Measurements from ENCODE around the gene ZSWIM5. TPM values are rescaled to one million over a fixed set of nuclear protein-coding genes. Genes with fewer than 3 reads are reported as not detected.

The ZSWIM5 gene
- total and polyA plus RNA-seq, 2 donors (not counting 1 experiment from before 2014, with no cell fraction given), result 0.36 to 1.7 TPM

DNA sequence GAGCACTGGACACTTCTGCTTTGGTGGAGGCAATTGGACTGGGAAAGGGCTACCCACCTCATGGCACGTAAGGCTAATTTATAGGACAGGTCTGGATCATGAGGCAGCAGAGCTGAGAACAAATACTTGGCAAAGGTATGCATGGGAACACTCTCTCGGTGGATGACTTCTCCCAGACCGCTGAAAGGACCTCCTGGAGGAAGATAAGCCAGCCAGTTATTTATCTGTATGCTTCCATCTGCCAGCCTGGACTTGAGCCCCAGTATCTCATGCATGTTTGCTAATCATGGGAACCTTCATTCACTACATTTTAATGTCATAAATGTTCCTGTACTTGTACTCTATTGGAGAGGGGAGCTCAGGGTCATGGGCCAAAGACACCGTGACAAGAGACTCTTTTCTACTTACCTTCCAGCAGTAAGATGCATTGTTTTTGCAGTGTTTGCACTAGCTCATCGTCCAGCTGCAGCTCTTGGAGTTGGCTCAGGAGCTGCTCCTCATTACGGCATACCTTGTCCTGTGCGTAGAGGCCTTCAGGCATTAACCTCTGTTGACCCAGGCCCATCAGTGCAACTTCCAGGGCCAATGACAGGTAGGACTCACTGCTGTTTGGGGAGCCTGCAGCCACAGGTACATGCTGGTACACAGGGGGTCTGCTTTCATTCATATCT lies 170.6 kb downstream of the ZSWIM5 start:
- DNase-seq (no peak), ATAC-seq (ENCODE audit: low read depth) (no peak)
- H3K27ac Mint-ChIP-seq, result no peak overlapping the region
- no peak overlapping the region for H3K4me3 ChIP-seq (ENCODE audit: control extremely low read depth in 1 of 5, extremely low read depth in 1 of 5, insufficient read depth in 1 of 5, low read depth in 2 of 5, low read length in 4 of 5)
- ChIA-PET POLR2A (no interaction called here), CTCF (interaction anchor here (0.6 to 2.7 kb wide), 2 partner anchors 17 to 323 kb away, joined by 4 to 10 read pairs; no protein-coding TSS in a partner anchor)
- H2AFZ ChIP-seq (ENCODE audit: insufficient read depth, low read depth, low read length, poor library complexity, severe bottlenecking), result no peak overlapping the region
- H3K36me3 ChIP-seq (replicated peaks in 1 of 2; ENCODE audit: control extremely low read depth in 1 of 2, control insufficient read depth in 1 of 2, extremely low read depth in 1 of 2, insufficient read depth in 2 of 2, low read length in 1 of 2), result no peaks in the 10 kb centered on the region
- H3K9ac ChIP-seq (ENCODE audit: low read length), result no peak overlapping the region
- 97% methylated on average over 7 of the region's 7 CpGs for WGBS (ENCODE audit: insufficient coverage)
- H3K27me3 Mint-ChIP-seq, result no peaks in the 10 kb centered on the region
- H3K79me2 ChIP-seq (ENCODE audit: control insufficient read depth, insufficient read depth, low read length), result no peaks in the 10 kb centered on the region
- H3K4me2 ChIP-seq (replicated peaks; ENCODE audit: low read depth, low read length, poor library complexity, severe bottlenecking), result no peak overlapping the region
- no peaks in the 10 kb centered on the region for H3K9me3 ChIP-seq (ENCODE audit: control extremely low read depth in 1 of 3, control insufficient read depth in 2 of 3, insufficient read depth in 1 of 3, low read length in 2 of 3)
- TF ChIP-seq CTCF (IDR thresholded peaks at IDR 0.05), result no peak
- TF ChIP-seq EZH2 (IDR thresholded peaks at IDR 0.05; ENCODE audit: borderline replicate concordance, insufficient read depth, low read depth, low read length, poor library complexity, severe bottlenecking), result no peak
- H3K9me3 Mint-ChIP-seq (ENCODE audit: insufficient read depth), result no peaks in the 10 kb centered on the region
- H3K4me3 Mint-ChIP-seq, result no peak overlapping the region
- no peaks in the 10 kb centered on the region for H3K27me3 ChIP-seq (replicated peaks in 1 of 4; ENCODE audit: control extremely low read depth in 1 of 4, control insufficient read depth in 3 of 4, insufficient read depth in 4 of 4, low read length in 3 of 4)
- H3K27ac ChIP-seq (ENCODE audit: low read length in 2 of 2), result no peak overlapping the region
- intact Hi-C loops (cut with micrococcal nuclease), result no loop called here
- no peaks in the 10 kb centered on the region for H4K20me1 ChIP-seq (ENCODE audit: control insufficient read depth, insufficient read depth, low read length, poor library complexity, severe bottlenecking)
- peaks cover 12% of the 10 kb centered on the region for H3K4me1 Mint-ChIP-seq
- peaks cover 11% of the 10 kb centered on the region in 2 donors for H3K4me1 ChIP-seq (ENCODE audit: control insufficient read depth in 2 of 2, insufficient read depth in 2 of 2, low read length in 2 of 2)

- no peaks in the 10 kb centered on the region for H3K27me3 ChIP-seq (replicated peaks in 1 of 4; ENCODE audit: control extremely low read depth in 1 of 4, control insufficient read depth in 3 of 4, insufficient read depth in 4 of 4, low read length in 3 of 4)
- no peaks in the 10 kb centered on the region for H3K36me3 ChIP-seq (replicated peaks in 1 of 2; ENCODE audit: control extremely low read depth in 1 of 2, control insufficient read depth in 1 of 2, extremely low read depth in 1 of 2, insufficient read depth in 2 of 2, low read length in 1 of 2)
- H3K9me3 Mint-ChIP-seq (ENCODE audit: insufficient read depth), result no peaks in the 10 kb centered on the region
- ChIA-PET POLR2A (no interaction called here), CTCF (interaction anchor here (0.8 to 2.7 kb wide), 3 partner anchors 14 to 19 kb away, joined by 4 to 10 read pairs (median 6); no protein-coding TSS in a partner anchor)
- H3K4me3 ChIP-seq (ENCODE audit: control extremely low read depth in 1 of 5, extremely low read depth in 1 of 5, insufficient read depth in 1 of 5, low read depth in 2 of 5, low read length in 4 of 5), result no peak overlapping the region
- H3K4me3 Mint-ChIP-seq, result no peak overlapping the region
- TF ChIP-seq CTCF (IDR thresholded peaks at IDR 0.05) (no peak), EZH2 (IDR thresholded peaks at IDR 0.05; ENCODE audit: borderline replicate concordance, insufficient read depth, low read depth, low read length, poor library complexity, severe bottlenecking) (no peak)
- H3K27ac Mint-ChIP-seq, result peak overlapping the region; percentile 67
- peaks cover 12% of the 10 kb centered on the region for H3K4me1 Mint-ChIP-seq
- ATAC-seq (ENCODE audit: low read depth) (peak; percentile 51), DNase-seq (peak; percentile 38)
- H3K9me3 ChIP-seq (ENCODE audit: control extremely low read depth in 1 of 3, control insufficient read depth in 2 of 3, insufficient read depth in 1 of 3, low read length in 2 of 3), result no peaks in the 10 kb centered on the region
- no CpG with 5 or more reads among the region's 1 CpG for WGBS (ENCODE audit: insufficient coverage)
- peaks cover 11% of the 10 kb centered on the region in 2 donors for H3K4me1 ChIP-seq (ENCODE audit: control insufficient read depth in 2 of 2, insufficient read depth in 2 of 2, low read length in 2 of 2)
- peak overlapping the region; percentile 39 for H2AFZ ChIP-seq (ENCODE audit: insufficient read depth, low read depth, low read length, poor library complexity, severe bottlenecking)
- peak overlapping the region; percentile 28 to 52 for H3K27ac ChIP-seq (ENCODE audit: low read length in 2 of 2)
- no peaks in the 10 kb centered on the region for H3K27me3 Mint-ChIP-seq
- H4K20me1 ChIP-seq (ENCODE audit: control insufficient read depth, insufficient read depth, low read length, poor library complexity, severe bottlenecking), result no peaks in the 10 kb centered on the region
- H3K4me2 ChIP-seq (replicated peaks; ENCODE audit: low read depth, low read length, poor library complexity, severe bottlenecking), result peak overlapping the region; percentile 28
- no peaks in the 10 kb centered on the region for H3K79me2 ChIP-seq (ENCODE audit: control insufficient read depth, insufficient read depth, low read length)
- intact Hi-C loops (cut with micrococcal nuclease), result no loop called here
- peak overlapping the region; percentile 26 for H3K9ac ChIP-seq (ENCODE audit: low read length)
Observed at GRCh38 chr1:45033356-45033755, 173.0 kb downstream of the ZSWIM5 start.
